GM06990 (cell line): ENCODE data around the gene ORM2.

Source experiments
- DNase-seq: peaks from one replicate; pipeline ENCODE4 v3.0.0-alpha.2; 2011; ENCODE audit not compliant: insufficient read length; ENCODE audit errors: extremely low read depth
- H3K27me3 ChIP-seq: replicated peaks from 2 replicates; pipeline ENCODE4 v1.6.0; 2011; ENCODE audit warnings: low read length; ENCODE audit not compliant: control insufficient read depth, insufficient read depth
- H3K36me3 ChIP-seq: 2 replicates; pipeline ENCODE4 v1.5.1; 2011; ENCODE audit warnings: low read length; ENCODE audit not compliant: control insufficient read depth, insufficient read depth
- H3K4me3 ChIP-seq: replicated peaks from 2 replicates; pipeline ENCODE4 v1.5.1; 2011; ENCODE audit warnings: low read depth, mild to moderate bottlenecking, control low read depth, low read length
- CTCF ChIP-seq: IDR thresholded peaks from 2 replicates; pipeline ENCODE4 v1.5.1; 2011; ENCODE audit warnings: low read length, control low read depth, mild to moderate bottlenecking, inconsistent platforms; ENCODE audit not compliant: insufficient read depth, poor library complexity, severe bottlenecking

ORM2 gene

GRCh38 chr9:114356792-114357191 is 27.1 kb downstream of the ORM2 start:
- no peak for TF ChIP-seq CTCF
- H3K36me3 ChIP-seq = peaks cover 49% of the 10 kb centered on the region

GRCh38 chr9:114357360-114357759 is 27.7 kb downstream of the ORM2 start:
- DNase-seq = no peak
- H3K4me3 ChIP-seq = no peak overlapping the region
- no peak for TF ChIP-seq CTCF
- peaks cover 54% of the 10 kb centered on the region for H3K36me3 ChIP-seq
- no peaks in the 10 kb centered on the region for H3K27me3 ChIP-seq

More at GRCh38 chr9:114356792-114357191, 27.1 kb downstream of the ORM2 start:
- no peak for DNase-seq
- H3K4me3 ChIP-seq = no peak overlapping the region
- no peaks in the 10 kb centered on the region for H3K27me3 ChIP-seq

GRCh38 chr9:114357911-114358328 is 28.3 kb downstream of the ORM2 start:
- no peak for DNase-seq
- Histone ChIP-seq H3K36me3 (peaks cover 58% of the 10 kb centered on the region), H3K27me3 (no peaks in the 10 kb centered on the region), H3K4me3 (no peak overlapping the region)
- no peak for TF ChIP-seq CTCF

- H3K27me3 ChIP-seq = no peaks in the 10 kb centered on the region
Measured at GRCh38 chr9:114359801-114360200, 30.1 kb downstream of the ORM2 start.

GRCh38 chr9:114361542-114361941 is 31.9 kb downstream of the ORM2 start:
- no peak for DNase-seq
- Histone ChIP-seq H3K27me3 (no peaks in the 10 kb centered on the region), H3K36me3 (peaks cover 63% of the 10 kb centered on the region), H3K4me3 (no peak overlapping the region)
- no peak for TF ChIP-seq CTCF

More at GRCh38 chr9:114359801-114360200, 30.1 kb downstream of the ORM2 start:
- Histone ChIP-seq H3K36me3 (peaks cover 73% of the 10 kb centered on the region), H3K4me3 (no peak overlapping the region)
- TF ChIP-seq CTCF = no peak
- no peak for DNase-seq

- Histone ChIP-seq H3K4me3 (no peak overlapping the region), H3K27me3 (no peaks in the 10 kb centered on the region), H3K36me3 (peaks cover 58% of the 10 kb centered on the region)
- DNase-seq = no peak
- no peak for TF ChIP-seq CTCF
Measured at GRCh38 chr9:114362394-114362793, 32.7 kb downstream of the ORM2 start.
